Glutamatergic neuron (in vitro differentiated cells): ENCODE data around the gene STOM. TPM values are rescaled to one million over a fixed set of nuclear protein-coding genes. Genes with fewer than 3 reads are reported as not detected.

ENCODE experiments used
- DNase-seq: peaks from one replicate; pipeline ENCODE4 v3.0.0; 2022
- H3K27ac Mint-ChIP-seq: one replicate; pipeline ENCODE4 v1.8.0; 2020; ENCODE audit warnings: mild to moderate bottlenecking, mixed read lengths, inconsistent platforms; ENCODE audit not compliant: unreplicated experiment
- H3K27me3 Mint-ChIP-seq: one replicate; pipeline ENCODE4 v1.8.0; 2020; ENCODE audit warnings: mild to moderate bottlenecking, moderate library complexity, mixed read lengths, inconsistent platforms; ENCODE audit not compliant: unreplicated experiment
- H3K36me3 Mint-ChIP-seq: one replicate; pipeline ENCODE4 v1.8.0; 2020; ENCODE audit warnings: mild to moderate bottlenecking, mixed read lengths, inconsistent platforms; ENCODE audit not compliant: unreplicated experiment
- H3K4me1 Mint-ChIP-seq: one replicate; pipeline ENCODE4 v1.8.0; 2020; ENCODE audit warnings: mild to moderate bottlenecking, low read depth, mixed read lengths, inconsistent platforms; ENCODE audit not compliant: unreplicated experiment
- H3K4me3 Mint-ChIP-seq: one replicate; pipeline ENCODE4 v1.8.0; 2020; ENCODE audit warnings: mild to moderate bottlenecking, mixed read lengths, inconsistent platforms; ENCODE audit not compliant: unreplicated experiment
- H3K9me3 Mint-ChIP-seq: one replicate; pipeline ENCODE4 v1.8.0; 2020; ENCODE audit warnings: mild to moderate bottlenecking, moderate library complexity, mixed read lengths, inconsistent platforms; ENCODE audit not compliant: unreplicated experiment
- total RNA-seq: library from RNA; stranded (reverse); fragmentation: NEBNext Ultra II Directional; extraction: Animal tissue kit (Norgen Biotek cat#: 25700); gene quantifications from one replicate; pipeline ENCODE4 v1.2.1, GENCODE V29; 2021; ENCODE audit not compliant: unreplicated experiment
- TF ChIP-seq, protein P1 (sequence below): fragments of 200-600 bp; sonication (generic); IDR thresholded peaks from one replicate; pipeline ENCODE4 v1.5.0; 2021; ENCODE audit not compliant: partially characterized antibody, unreplicated experiment

Gene STOM
- total RNA-seq, 1 donor from 2014 or later, result 2.0 TPM

GRCh38 chr9:121350036-121350435 is 20.0 kb downstream of the STOM start:
- no peak overlapping the region for H3K27ac Mint-ChIP-seq
- no peaks in the 10 kb centered on the region for H3K36me3 Mint-ChIP-seq
- H3K9me3 Mint-ChIP-seq, result peaks cover 2% of the 10 kb centered on the region
- no peak for DNase-seq
- no peaks in the 10 kb centered on the region for H3K4me1 Mint-ChIP-seq
- H3K4me3 Mint-ChIP-seq, result no peak overlapping the region
- TF ChIP-seq, protein P1, sequence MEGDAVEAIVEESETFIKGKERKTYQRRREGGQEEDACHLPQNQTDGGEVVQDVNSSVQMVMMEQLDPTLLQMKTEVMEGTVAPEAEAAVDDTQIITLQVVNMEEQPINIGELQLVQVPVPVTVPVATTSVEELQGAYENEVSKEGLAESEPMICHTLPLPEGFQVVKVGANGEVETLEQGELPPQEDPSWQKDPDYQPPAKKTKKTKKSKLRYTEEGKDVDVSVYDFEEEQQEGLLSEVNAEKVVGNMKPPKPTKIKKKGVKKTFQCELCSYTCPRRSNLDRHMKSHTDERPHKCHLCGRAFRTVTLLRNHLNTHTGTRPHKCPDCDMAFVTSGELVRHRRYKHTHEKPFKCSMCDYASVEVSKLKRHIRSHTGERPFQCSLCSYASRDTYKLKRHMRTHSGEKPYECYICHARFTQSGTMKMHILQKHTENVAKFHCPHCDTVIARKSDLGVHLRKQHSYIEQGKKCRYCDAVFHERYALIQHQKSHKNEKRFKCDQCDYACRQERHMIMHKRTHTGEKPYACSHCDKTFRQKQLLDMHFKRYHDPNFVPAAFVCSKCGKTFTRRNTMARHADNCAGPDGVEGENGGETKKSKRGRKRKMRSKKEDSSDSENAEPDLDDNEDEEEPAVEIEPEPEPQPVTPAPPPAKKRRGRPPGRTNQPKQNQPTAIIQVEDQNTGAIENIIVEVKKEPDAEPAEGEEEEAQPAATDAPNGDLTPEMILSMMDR, result no peak
- no peaks in the 10 kb centered on the region for H3K27me3 Mint-ChIP-seq

DNA sequence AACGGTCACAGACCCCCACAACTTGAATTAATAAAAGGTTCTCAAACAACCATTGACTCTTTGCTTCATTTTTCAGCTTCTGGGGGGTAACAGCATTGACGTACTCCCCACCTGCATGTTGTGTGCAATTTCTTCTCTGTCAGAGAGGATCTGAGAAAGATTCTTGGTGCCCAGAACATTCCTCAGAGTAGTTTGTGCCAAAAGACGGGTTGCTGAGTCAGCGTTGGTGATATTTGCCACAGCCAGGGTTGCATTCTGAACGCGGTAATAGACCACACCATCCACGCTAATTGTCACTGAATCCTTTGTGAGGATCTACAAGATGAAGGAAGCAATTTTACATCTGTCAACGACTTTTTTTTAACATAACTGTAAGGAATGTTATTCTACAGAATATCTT is 21.0 kb downstream of the STOM start:
- no peak overlapping the region for H3K4me3 Mint-ChIP-seq
- TF ChIP-seq, protein P1, result no peak
- H3K36me3 Mint-ChIP-seq, result no peaks in the 10 kb centered on the region
- H3K27me3 Mint-ChIP-seq, result no peaks in the 10 kb centered on the region
- DNase-seq, result no peak
- no peak overlapping the region for H3K27ac Mint-ChIP-seq
- no peaks in the 10 kb centered on the region for H3K4me1 Mint-ChIP-seq
- H3K9me3 Mint-ChIP-seq, result peaks cover 2% of the 10 kb centered on the region

- TF ChIP-seq, protein P1, result no peak
- Mint-ChIP-seq H3K4me3 (no peak overlapping the region), H3K9me3 (peaks cover 2% of the 10 kb centered on the region), H3K36me3 (no peaks in the 10 kb centered on the region), H3K27ac (no peak overlapping the region), H3K4me1 (no peaks in the 10 kb centered on the region), H3K27me3 (no peaks in the 10 kb centered on the region)
- DNase-seq, result no peak
These were observed 21.8 kb downstream of the STOM start for GRCh38 chr9:121348221-121348620.

DNA sequence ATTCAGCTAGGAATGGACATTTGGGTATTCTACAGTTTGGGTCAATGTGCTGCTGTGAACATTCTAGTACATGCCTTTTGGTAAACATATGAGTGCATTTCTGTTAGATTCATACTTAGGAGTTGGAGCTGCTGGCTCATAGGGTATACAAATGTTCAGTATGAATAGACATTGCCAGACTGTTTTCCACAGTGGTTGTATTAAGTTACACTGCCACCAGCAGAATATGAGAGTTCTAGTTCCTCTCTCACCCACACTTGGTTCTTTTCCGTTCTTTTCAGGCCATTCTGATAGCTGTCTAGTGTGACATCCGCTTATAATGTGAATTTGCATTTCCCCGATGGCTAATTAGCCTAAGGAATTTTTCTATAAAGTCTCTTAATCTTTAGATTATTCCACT is 25.0 kb downstream of the STOM start:
- DNase-seq, result no peak
- Mint-ChIP-seq H3K36me3 (no peaks in the 10 kb centered on the region), H3K4me3 (no peak overlapping the region), H3K4me1 (no peaks in the 10 kb centered on the region), H3K27me3 (no peaks in the 10 kb centered on the region), H3K9me3 (peaks cover 2% of the 10 kb centered on the region), H3K27ac (no peak overlapping the region)
- TF ChIP-seq, protein P1, result no peak

DNA sequence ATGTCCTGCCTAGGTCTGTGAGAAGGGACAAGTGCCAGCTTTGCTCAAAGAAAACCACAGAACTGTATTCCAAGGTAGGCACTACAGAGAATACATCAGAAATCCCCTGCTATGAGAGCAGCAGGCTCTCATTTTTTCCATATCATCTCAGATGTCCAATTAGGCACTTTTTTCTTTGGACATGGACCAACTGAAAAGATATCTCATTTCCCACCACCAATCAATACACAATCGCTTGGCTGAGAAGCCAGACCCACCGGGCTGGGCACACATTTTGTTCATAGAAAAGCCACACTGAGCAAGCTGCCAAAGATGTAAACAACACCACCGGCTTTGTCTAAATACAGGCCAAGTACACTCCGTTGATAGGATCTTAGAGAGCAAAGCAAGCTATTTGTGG is 25.9 kb downstream of the STOM start:
- TF ChIP-seq, protein P1, result no peak
- no peaks in the 10 kb centered on the region for H3K4me1 Mint-ChIP-seq
- no peak for DNase-seq
- no peaks in the 10 kb centered on the region for H3K27me3 Mint-ChIP-seq
- peaks cover 2% of the 10 kb centered on the region for H3K9me3 Mint-ChIP-seq
- H3K4me3 Mint-ChIP-seq, result no peak overlapping the region
- H3K27ac Mint-ChIP-seq, result no peak overlapping the region
- H3K36me3 Mint-ChIP-seq, result no peaks in the 10 kb centered on the region
